HUES64 (cell line): ENCODE data around the gene ZBP1.

Experiments
- H3K27ac ChIP-seq: 2 replicates; pipeline ENCODE4 v1.7.0; 2013; ENCODE audit warnings: low read depth, low read length, inconsistent platforms
- H3K27me3 ChIP-seq: 2 replicates; pipeline ENCODE4 v1.6.1; 2013; ENCODE audit warnings: mild to moderate bottlenecking, low read length; ENCODE audit not compliant: insufficient read depth
- H3K36me3 ChIP-seq: 2 replicates; pipeline ENCODE4 v1.6.1; 2013; ENCODE audit warnings: mild to moderate bottlenecking, low read length; ENCODE audit not compliant: insufficient read depth
- H3K4me1 ChIP-seq: 2 replicates; pipeline ENCODE4 v1.6.1; 2013; ENCODE audit warnings: mild to moderate bottlenecking, low read length, moderate library complexity; ENCODE audit not compliant: insufficient read depth
- H3K4me3 ChIP-seq: 2 replicates; pipeline ENCODE4 v1.5.1; 2013; ENCODE audit warnings: mild to moderate bottlenecking, low read length, moderate library complexity
- H3K9ac ChIP-seq: 2 replicates; pipeline ENCODE4 v1.6.1; 2013; ENCODE audit warnings: mild to moderate bottlenecking, low read depth, low read length
- H3K9me3 ChIP-seq: 2 replicates; pipeline ENCODE4 v1.6.1; 2013; ENCODE audit warnings: low read depth, low read length; ENCODE audit not compliant: insufficient read depth
- WGBS: fragments of 150-250, 120-280 bp; methylation state at CpG from one replicate; pipeline ENCODE4 v1.1.7; 2013; ENCODE audit warnings: missing lambda C conversion rate; 5-methylcytosine and 5-hydroxymethylcytosine counted together

The ZBP1 gene

DNA sequence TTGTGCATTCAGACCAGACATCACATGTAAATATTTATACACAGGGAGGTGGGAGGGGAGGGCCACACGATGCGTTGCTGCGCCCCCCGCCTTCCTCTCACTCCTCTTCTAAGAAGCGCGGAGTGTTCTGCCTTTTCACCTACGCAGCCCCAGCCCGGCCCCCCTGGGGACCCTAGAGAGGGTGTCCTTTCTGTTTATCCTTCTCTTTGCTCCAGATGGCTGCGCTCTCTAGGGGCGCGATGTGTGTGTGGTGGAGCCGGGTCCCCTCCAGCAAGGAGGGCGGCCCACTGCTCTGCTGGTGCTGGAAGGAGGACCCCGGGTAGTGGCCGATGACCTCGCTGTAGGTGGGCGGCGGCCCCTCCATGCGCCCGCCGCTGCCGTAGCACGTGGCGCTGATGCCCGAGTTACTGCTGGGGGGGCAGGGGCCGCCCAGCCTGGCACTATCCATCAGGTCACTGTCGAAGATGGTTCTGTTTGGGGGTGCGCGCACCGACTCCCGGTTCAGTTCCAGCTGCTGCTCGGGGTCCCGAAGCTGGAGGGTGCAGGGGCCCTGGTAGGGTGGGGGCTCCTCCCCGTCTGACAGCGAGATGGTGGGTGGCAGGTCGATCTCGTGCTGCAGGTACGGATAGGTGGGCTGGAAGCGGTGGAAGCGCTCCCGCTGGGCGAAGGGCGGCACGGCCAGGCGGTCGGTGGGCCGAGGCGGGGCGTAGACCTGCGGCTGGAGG lies 31.8 kb upstream of the ZBP1 start:
- no peak overlapping the region for H3K9ac ChIP-seq
- no peaks in the 10 kb centered on the region for H3K27me3 ChIP-seq
- 97% methylated on average over 50 of the region's 50 CpGs for WGBS
- H3K27ac ChIP-seq: no peak overlapping the region
- H3K4me3 ChIP-seq: no peak overlapping the region
- H3K36me3 ChIP-seq: peaks cover 34% of the 10 kb centered on the region
- no peaks in the 10 kb centered on the region for H3K9me3 ChIP-seq
- H3K4me1 ChIP-seq: no peaks in the 10 kb centered on the region

DNA sequence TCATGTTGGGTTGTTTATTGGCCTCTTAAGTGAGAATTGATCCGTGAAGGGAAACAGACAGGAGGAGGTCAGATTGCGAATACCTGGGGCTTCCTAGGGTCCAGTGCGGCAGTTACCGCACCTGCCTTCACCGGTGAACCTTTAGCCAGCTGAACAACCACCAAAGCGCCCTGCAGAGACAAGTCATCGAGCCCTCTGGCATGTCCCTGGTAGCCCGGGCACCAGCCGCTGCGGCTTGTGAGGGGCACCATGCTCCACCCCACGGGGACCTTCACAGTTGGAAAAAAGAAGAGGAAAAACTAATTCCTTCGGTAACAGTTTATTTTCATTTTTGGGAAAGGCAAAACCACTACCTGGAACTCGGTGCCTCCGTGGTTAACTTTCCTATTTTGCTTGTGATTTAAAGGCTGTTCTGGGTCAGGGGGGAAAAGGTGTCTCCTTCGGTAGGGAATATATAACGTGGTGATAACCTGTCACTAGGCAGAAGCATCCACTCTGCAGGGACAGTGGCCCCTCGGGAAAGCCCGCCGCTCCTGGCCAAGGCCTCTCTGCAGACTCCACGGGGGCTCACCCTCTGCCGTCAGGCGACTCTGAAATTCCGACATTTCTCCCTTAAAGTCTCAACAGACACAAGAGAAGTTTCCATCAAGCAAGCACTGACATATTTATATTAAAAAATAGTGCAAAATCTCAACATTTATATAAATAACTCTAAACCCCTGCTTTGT lies 30.7 kb upstream of the ZBP1 start:
- H3K4me3 ChIP-seq: no peak overlapping the region
- H3K9me3 ChIP-seq: 0 out of 2 replicates have a peak, but pooled peaks cover 3% of the 10 kb centered on the region
- 93% methylated on average over 23 of the region's 23 CpGs for WGBS
- peaks cover 26% of the 10 kb centered on the region for H3K36me3 ChIP-seq
- no peak overlapping the region for H3K9ac ChIP-seq
- H3K27me3 ChIP-seq: no peaks in the 10 kb centered on the region
- no peak overlapping the region for H3K27ac ChIP-seq
- H3K4me1 ChIP-seq: no peaks in the 10 kb centered on the region

- Histone ChIP-seq H3K27me3 (no peaks in the 10 kb centered on the region), H3K27ac (no peak overlapping the region)
Observed at GRCh38 chr20:57650266-57650665, 30.0 kb upstream of the ZBP1 start.

GRCh38 chr20:57649617-57650015 lies 29.4 kb upstream of the ZBP1 start:
- H3K36me3 ChIP-seq: peaks cover 26% of the 10 kb centered on the region
- no peaks in the 10 kb centered on the region for H3K4me1 ChIP-seq
- WGBS: 96% methylated on average over 14 of the region's 14 CpGs
- H3K9me3 ChIP-seq: peaks cover 5% of the 10 kb centered on the region; the same call in 1 of the 2 replicates
- H3K9ac ChIP-seq: no peak overlapping the region
- H3K4me3 ChIP-seq: no peak overlapping the region
- H3K27ac ChIP-seq: no peak overlapping the region
- no peaks in the 10 kb centered on the region for H3K27me3 ChIP-seq

More at GRCh38 chr20:57650266-57650665, 30.0 kb upstream of the ZBP1 start:
- WGBS: 87% methylated on average over 5 of the region's 9 CpGs
- Histone ChIP-seq H3K4me1 (no peaks in the 10 kb centered on the region), H3K9ac (no peak overlapping the region), H3K4me3 (no peak overlapping the region), H3K9me3 (peaks cover 5% of the 10 kb centered on the region; the same call in 1 of the 2 replicates), H3K36me3 (peaks cover 26% of the 10 kb centered on the region)

DNA sequence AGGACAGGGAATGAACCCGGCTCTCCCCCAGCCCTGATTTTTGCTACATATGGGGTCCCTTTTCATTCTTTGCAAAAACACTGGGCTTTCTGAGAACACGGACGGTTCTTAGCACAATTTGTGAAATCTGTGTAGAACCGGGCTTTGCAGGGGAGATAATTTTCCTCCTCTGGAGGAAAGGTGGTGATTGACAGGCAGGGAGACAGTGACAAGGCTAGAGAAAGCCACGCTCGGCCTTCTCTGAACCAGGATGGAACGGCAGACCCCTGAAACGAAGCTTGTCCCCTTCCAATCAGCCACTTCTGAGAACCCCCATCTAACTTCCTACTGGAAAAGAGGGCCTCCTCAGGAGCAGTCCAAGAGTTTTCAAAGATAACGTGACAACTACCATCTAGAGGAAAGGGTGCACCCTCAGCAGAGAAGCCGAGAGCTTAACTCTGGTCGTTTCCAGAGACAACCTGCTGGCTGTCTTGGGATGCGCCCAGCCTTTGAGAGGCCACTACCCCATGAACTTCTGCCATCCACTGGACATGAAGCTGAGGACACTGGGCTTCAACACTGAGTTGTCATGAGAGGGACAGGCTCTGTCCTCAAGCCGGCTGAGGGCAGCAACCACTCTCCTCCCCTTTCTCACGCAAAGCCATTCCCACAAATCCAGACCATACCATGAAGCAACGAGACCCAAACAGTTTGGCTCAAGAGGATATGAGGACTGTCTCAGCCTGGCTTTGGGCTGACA lies 28.8 kb upstream of the ZBP1 start:
- Histone ChIP-seq H3K4me3 (no peak overlapping the region), H3K36me3 (peaks cover 26% of the 10 kb centered on the region), H3K9me3 (peaks cover 7% of the 10 kb centered on the region; the same call in 1 of the 2 replicates), H3K27ac (no peak overlapping the region), H3K27me3 (no peaks in the 10 kb centered on the region), H3K9ac (no peak overlapping the region), H3K4me1 (no peaks in the 10 kb centered on the region)
- WGBS: 93% methylated on average over 15 of the region's 15 CpGs

DNA sequence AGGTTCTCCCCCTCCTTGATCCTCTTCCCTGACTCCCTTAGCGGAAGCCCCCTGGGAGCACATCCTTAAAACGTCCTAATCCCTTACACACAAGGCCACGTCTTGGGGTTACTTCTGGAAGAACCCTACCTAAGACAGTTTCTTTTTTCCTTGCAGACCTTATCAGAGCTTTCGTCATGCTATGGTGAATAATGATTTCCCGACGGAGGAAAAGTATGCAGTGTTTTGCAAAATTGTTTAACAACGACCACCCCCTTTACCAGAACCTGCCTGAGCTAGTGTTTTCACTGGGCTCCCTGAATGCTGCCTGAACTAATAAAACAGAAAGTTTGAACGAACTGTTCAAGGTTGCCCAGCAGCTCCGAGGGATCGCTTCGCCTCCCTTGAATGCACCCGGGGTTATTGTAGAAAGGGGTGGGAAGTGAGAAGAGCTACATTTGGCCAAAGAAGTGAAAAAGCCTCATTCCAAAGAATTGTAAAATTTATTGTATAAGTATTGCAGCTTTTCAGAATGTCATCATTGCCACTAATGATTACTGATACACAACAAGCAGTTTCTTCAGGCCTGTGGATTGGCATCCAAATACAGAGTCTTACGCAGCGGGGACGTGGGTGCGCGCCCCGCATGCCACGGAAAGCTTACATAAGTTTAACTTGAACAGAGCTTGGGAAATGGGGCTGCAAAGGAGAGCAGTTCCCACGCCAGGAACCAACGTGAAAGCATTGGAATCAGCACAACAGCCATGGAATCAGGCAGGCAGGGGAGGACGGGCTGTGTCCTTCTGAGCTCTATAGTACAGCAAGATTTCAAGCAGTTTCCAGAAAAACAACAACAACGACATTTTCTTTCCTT lies 27.9 kb upstream of the ZBP1 start:
- H3K27ac ChIP-seq: no peak overlapping the region
- WGBS: 92% methylated on average over 23 of the region's 23 CpGs
- H3K4me1 ChIP-seq: no peaks in the 10 kb centered on the region
- no peak overlapping the region for H3K4me3 ChIP-seq
- H3K36me3 ChIP-seq: peaks cover 21% of the 10 kb centered on the region
- no peaks in the 10 kb centered on the region for H3K27me3 ChIP-seq
- H3K9ac ChIP-seq: no peak overlapping the region
- peaks cover 12% of the 10 kb centered on the region; the same call in 1 of the 2 replicates for H3K9me3 ChIP-seq

GRCh38 chr20:57647006-57647932 lies 27.0 kb upstream of the ZBP1 start:
- no peaks in the 10 kb centered on the region for H3K4me1 ChIP-seq
- no peak overlapping the region for H3K27ac ChIP-seq
- 88% methylated on average over 12 of the region's 12 CpGs for WGBS
- H3K36me3 ChIP-seq: peaks cover 16% of the 10 kb centered on the region
- H3K27me3 ChIP-seq: no peaks in the 10 kb centered on the region
- H3K9ac ChIP-seq: no peak overlapping the region
- H3K4me3 ChIP-seq: no peak overlapping the region
- H3K9me3 ChIP-seq: peaks cover 12% of the 10 kb centered on the region; the same call in 1 of the 2 replicates

GRCh38 chr20:57638895-57639236 lies 18.6 kb upstream of the ZBP1 start:
- no peak overlapping the region for H3K9ac ChIP-seq
- peaks cover 4% of the 10 kb centered on the region; the same call in 1 of the 2 replicates for H3K9me3 ChIP-seq
- no peaks in the 10 kb centered on the region for H3K36me3 ChIP-seq
- WGBS: 92% methylated on average over 5 of the region's 5 CpGs
- no peak overlapping the region for H3K4me3 ChIP-seq
- H3K4me1 ChIP-seq: no peaks in the 10 kb centered on the region
- H3K27me3 ChIP-seq: no peaks in the 10 kb centered on the region
- H3K27ac ChIP-seq: no peak overlapping the region

GRCh38 chr20:57638173-57638894 lies 18.1 kb upstream of the ZBP1 start:
- 87% methylated on average over 6 of the region's 7 CpGs for WGBS
- Histone ChIP-seq H3K9ac (no peak overlapping the region), H3K27ac (no peak overlapping the region), H3K36me3 (no peaks in the 10 kb centered on the region), H3K4me1 (no peaks in the 10 kb centered on the region), H3K9me3 (no peaks in the 10 kb centered on the region), H3K4me3 (no peak overlapping the region), H3K27me3 (no peaks in the 10 kb centered on the region)
